MM.1S (cell line): ENCODE results near the gene MYZAP.

Experiments used
- CTCF ChIP-seq: fragments of 300-600 bp; sonication (generic); IDR thresholded peaks from 2 replicates; pipeline ENCODE4 v1.5.1; 2016; ENCODE audit warnings: antibody characterized with exemption, low read length, mixed read lengths
- EZH2phosphoT487 ChIP-seq: fragments of 300-600 bp; sonication (generic); IDR thresholded peaks from 2 replicates; pipeline ENCODE4 v1.6.1; 2018; ENCODE audit warnings: antibody characterized with exemption, low read length

- TF ChIP-seq CTCF (no peak), EZH2phosphoT487 (no peak)
These were observed 73.5 kb downstream of the MYZAP start for GRCh38 chr15:57665194-57665593.
